CD4-positive, alpha-beta T cell (primary cell): ENCODE data around the gene OLFML2A. TPM values are rescaled to one million over a fixed set of nuclear protein-coding genes. Genes with fewer than 3 reads are reported as not detected.

Experiments used
- ATAC-seq: fragments of 200-7000 bp; cut with Tn5 transposase; one replicate; pipeline ENCODE4 v1.10.0; 2022; ENCODE audit warnings: mild to moderate bottlenecking; ENCODE audit not compliant: poor library complexity
- CTCF ChIA-PET: fragments of 350-600 bp; sonication (Branson Sonifier 250); formaldehyde crosslinking; loops from one replicate; lab custom pipeline; 2021; ENCODE audit warnings: antibody characterized with exemption, inconsistent platforms; lab: Charles Lee
- POLR2A ChIA-PET: fragments of 350-600 bp; sonication (Branson Sonifier 250); formaldehyde crosslinking; loops from one replicate; lab custom pipeline; 2021; ENCODE audit warnings: antibody characterized with exemption, inconsistent platforms; lab: Charles Lee
- DNase-seq, 14 experiments: peaks; one replicate each; pipeline ENCODE4 v3.0.0-alpha.2; 2013 to 2020; ENCODE audit warnings: mixed read lengths in 2 of 14
- H3K27ac ChIP-seq, 2 donors: one replicate each; pipeline versions ENCODE4 v1.5.1 to v1.7.0; 2013; ENCODE audit warnings: low read length in 2 of 2, low read depth in 1 of 2, mild to moderate bottlenecking in 1 of 2
- H3K27me3 ChIP-seq, 2 experiments: 1 replicate in 1 of 2; 2 replicates in 1 of 2; pipeline versions ENCODE4 v1.6.1 to v1.7.0; 2013; ENCODE audit warnings: low read length in 2 of 2, control low read depth in 1 of 2, mild to moderate bottlenecking in 1 of 2, moderate library complexity in 1 of 2; ENCODE audit not compliant: insufficient read depth in 2 of 2, control insufficient read depth in 1 of 2
- H3K36me3 ChIP-seq: one replicate; pipeline ENCODE4 v1.6.1; 2013; ENCODE audit warnings: low read length, control low read depth; ENCODE audit not compliant: insufficient read depth
- H3K4me1 ChIP-seq: one replicate; pipeline ENCODE4 v1.6.1; 2013; ENCODE audit warnings: low read length, control low read depth; ENCODE audit not compliant: insufficient read depth
- H3K4me3 ChIP-seq: one replicate; pipeline ENCODE4 v1.5.1; 2013; ENCODE audit warnings: mild to moderate bottlenecking, low read length, moderate library complexity
- H3K9me3 ChIP-seq, 2 experiments: 1 replicate in 1 of 2; 2 replicates in 1 of 2; pipeline versions ENCODE4 v1.6.1 to v1.7.0; 2013; ENCODE audit warnings: low read length in 2 of 2, mild to moderate bottlenecking in 2 of 2, control low read depth in 1 of 2, moderate library complexity in 1 of 2; ENCODE audit not compliant: control insufficient read depth in 1 of 2, insufficient read depth in 1 of 2
- H3K27ac Mint-ChIP-seq: one replicate; pipeline ENCODE4 v1.8.0; 2020; ENCODE audit warnings: mixed read lengths
- H3K27me3 Mint-ChIP-seq: one replicate; pipeline ENCODE4 v1.8.0; 2021; ENCODE audit warnings: mixed read lengths
- H3K36me3 Mint-ChIP-seq: one replicate; pipeline ENCODE4 v1.8.0; 2021; ENCODE audit warnings: low read depth, mixed read lengths
- H3K4me1 Mint-ChIP-seq: one replicate; pipeline ENCODE4 v1.8.0; 2021; ENCODE audit warnings: low read depth, mixed read lengths
- H3K4me3 Mint-ChIP-seq: one replicate; pipeline ENCODE4 v1.8.0; 2020; ENCODE audit warnings: mild to moderate bottlenecking, mixed read lengths
- H3K9me3 Mint-ChIP-seq: one replicate; pipeline ENCODE4 v1.8.0; 2020; ENCODE audit warnings: mixed read lengths
- CTCF ChIP-seq: fragments of 200-600 bp; IDR thresholded peaks from one replicate; pipeline ENCODE4 v1.8.0; 2022; ENCODE audit warnings: antibody characterized with exemption, mild to moderate bottlenecking
- intact Hi-C, 2 experiments: fragments of 100-400 bp; cut with DNase I in 1 of 2; cut with micrococcal nuclease in 1 of 2; formaldehyde crosslinking; loops; one replicate each; pipeline versions ENCODE4 v1.15.1 to v1.9.0; 2023 to 2025; cut with DNase I, micrococcal nuclease
- total RNA-seq, 174 experiments: library from RNA in 2 of 174; stranded (reverse) in 2 of 174; gene quantifications; one replicate each; pipeline ENCODE4 v1.2.3 and lab custom pipeline; 2021 to 2026

OLFML2A gene
- total RNA-seq, 2 experiments from 2014 or later = not detected

GRCh38 chr9:124790801-124791505, 14.0 kb downstream of the OLFML2A start:
- TF ChIP-seq CTCF = no peak
- Mint-ChIP-seq H3K27ac (no peak overlapping the region), H3K27me3 (peaks cover 12% of the 10 kb centered on the region), H3K36me3 (no peaks in the 10 kb centered on the region), H3K9me3 (no peaks in the 10 kb centered on the region), H3K4me3 (no peak overlapping the region), H3K4me1 (no peaks in the 10 kb centered on the region)
- ChIA-PET CTCF (no interaction called here), POLR2A (no interaction called here)
- H3K4me1 ChIP-seq = no peaks in the 10 kb centered on the region
- H3K4me3 ChIP-seq = no peak overlapping the region
- H3K27me3 ChIP-seq = no peaks in the 10 kb centered on the region
- no peaks in the 10 kb centered on the region for H3K36me3 ChIP-seq
- ATAC-seq = no peak
- intact Hi-C loops = no loop called here
- H3K9me3 ChIP-seq = no peaks in the 10 kb centered on the region
- DNase-seq = no peak
- H3K27ac ChIP-seq = no peak overlapping the region

- H3K9me3 ChIP-seq = no peaks in the 10 kb centered on the region
- no peak overlapping the region for H3K4me3 ChIP-seq
- H3K4me1 ChIP-seq = no peaks in the 10 kb centered on the region
- intact Hi-C loops = no loop called here
- H3K27me3 Mint-ChIP-seq = peaks cover 15% of the 10 kb centered on the region
- ChIA-PET POLR2A (no interaction called here), CTCF (no interaction called here)
- H3K27me3 ChIP-seq = no peaks in the 10 kb centered on the region
- H3K4me3 Mint-ChIP-seq = no peak overlapping the region
- no peaks in the 10 kb centered on the region for H3K9me3 Mint-ChIP-seq
- no peak for TF ChIP-seq CTCF
- no peak for ATAC-seq
- H3K27ac ChIP-seq = no peak overlapping the region
- no peak overlapping the region for H3K27ac Mint-ChIP-seq
- no peak for DNase-seq
- H3K4me1 Mint-ChIP-seq = no peaks in the 10 kb centered on the region
- H3K36me3 Mint-ChIP-seq = no peaks in the 10 kb centered on the region
- H3K36me3 ChIP-seq = no peaks in the 10 kb centered on the region
These were observed 15.5 kb downstream of the OLFML2A start for GRCh38 chr9:124792257-124793014.

- Histone ChIP-seq H3K9me3 (no peaks in the 10 kb centered on the region), H3K27me3 (no peaks in the 10 kb centered on the region), H3K36me3 (no peaks in the 10 kb centered on the region), H3K4me1 (no peaks in the 10 kb centered on the region), H3K27ac (no peak overlapping the region), H3K4me3 (no peak overlapping the region)
- ATAC-seq (no peak), DNase-seq (no peak)
- H3K4me1 Mint-ChIP-seq = no peaks in the 10 kb centered on the region
- ChIA-PET CTCF (no interaction called here), POLR2A (no interaction called here)
- intact Hi-C loops = no loop called here
- TF ChIP-seq CTCF = no peak
- no peaks in the 10 kb centered on the region for H3K9me3 Mint-ChIP-seq
- peaks cover 18% of the 10 kb centered on the region for H3K27me3 Mint-ChIP-seq
- H3K27ac Mint-ChIP-seq = no peak overlapping the region
- no peak overlapping the region for H3K4me3 Mint-ChIP-seq
- no peaks in the 10 kb centered on the region for H3K36me3 Mint-ChIP-seq
These were observed 16.1 kb downstream of the OLFML2A start for GRCh38 chr9:124793015-124793541.
